Stimulated activated naive B cell treated with anti-CD40 and anti-IgM and Interleukin-4, amounts not matched to agents 10 μg/mL and 1 μg/mL and 100 μg/mL, for 72 hours (primary cell): ENCODE data around the gene HEY2.
"Not testable (repeated sequence)": the region's sequence is repeated elsewhere in the genome, so short reads cannot be mapped to it uniquely, and the experiment has no call there.

ENCODE experiments used
- ATAC-seq, 2 donors: fragments of 150-1000 bp; cut with Tn5 transposase; replicated peaks; 2 replicates each; pipeline ENCODE4 v1.10.0; 2021; ENCODE audit warnings: moderate library complexity in 1 of 2
- DNase-seq: peaks from one replicate; pipeline ENCODE4 v3.0.0; 2021
- H3K27ac Mint-ChIP-seq: one replicate; pipeline ENCODE4 v1.8.0; 2022; ENCODE audit warnings: mild to moderate bottlenecking, mixed read lengths
- H3K27me3 Mint-ChIP-seq, 2 donors: one replicate each; pipeline ENCODE4 v1.8.0; 2022; ENCODE audit warnings: mixed read lengths in 2 of 2
- H3K36me3 Mint-ChIP-seq, 2 donors: one replicate each; pipeline ENCODE4 v1.8.0; 2022; ENCODE audit warnings: mixed read lengths in 2 of 2, mild to moderate bottlenecking in 1 of 2
- H3K4me1 Mint-ChIP-seq, 2 donors: one replicate each; pipeline ENCODE4 v1.8.0; 2022; ENCODE audit warnings: mixed read lengths in 2 of 2, mild to moderate bottlenecking in 1 of 2
- H3K4me3 Mint-ChIP-seq, 2 donors: one replicate each; pipeline ENCODE4 v1.8.0; 2022; ENCODE audit warnings: mild to moderate bottlenecking in 2 of 2, mixed read lengths in 2 of 2, moderate library complexity in 1 of 2
- H3K9me3 Mint-ChIP-seq, 2 donors: one replicate each; pipeline ENCODE4 v1.8.0; 2022; ENCODE audit warnings: mixed read lengths in 2 of 2, mild to moderate bottlenecking in 1 of 2

Gene HEY2

DNA sequence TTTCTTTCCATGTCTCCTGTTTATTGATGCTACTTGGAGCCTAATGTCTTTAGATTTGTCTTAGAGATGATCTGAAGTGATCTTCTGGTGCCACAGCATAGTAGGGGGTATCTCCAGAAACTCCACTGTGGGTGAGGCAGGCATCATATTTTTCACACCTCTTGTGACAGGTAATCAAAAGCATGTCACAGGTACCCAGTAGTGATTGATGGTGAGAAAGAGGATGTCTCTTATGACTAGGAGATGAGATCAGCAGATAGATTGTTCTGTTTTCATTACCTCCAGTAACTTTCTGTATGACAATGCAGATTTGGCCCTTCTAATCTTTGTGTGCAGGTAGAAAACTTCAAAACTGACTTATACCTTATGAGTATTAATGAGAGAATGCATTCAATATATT lies 54.8 kb downstream of the HEY2 start:
- Mint-ChIP-seq H3K27ac (no peak overlapping the region), H3K4me1 (peaks cover 39 to 58% of the 10 kb centered on the region in 2 donors), H3K4me3 (no peak overlapping the region), H3K27me3 (no peaks in the 10 kb centered on the region), H3K36me3 (peaks cover 4 to 8% of the 10 kb centered on the region in 2 donors), H3K9me3 (no peaks in the 10 kb centered on the region)
- no peak for DNase-seq
- peak; percentile 75 to 77 for ATAC-seq

DNA sequence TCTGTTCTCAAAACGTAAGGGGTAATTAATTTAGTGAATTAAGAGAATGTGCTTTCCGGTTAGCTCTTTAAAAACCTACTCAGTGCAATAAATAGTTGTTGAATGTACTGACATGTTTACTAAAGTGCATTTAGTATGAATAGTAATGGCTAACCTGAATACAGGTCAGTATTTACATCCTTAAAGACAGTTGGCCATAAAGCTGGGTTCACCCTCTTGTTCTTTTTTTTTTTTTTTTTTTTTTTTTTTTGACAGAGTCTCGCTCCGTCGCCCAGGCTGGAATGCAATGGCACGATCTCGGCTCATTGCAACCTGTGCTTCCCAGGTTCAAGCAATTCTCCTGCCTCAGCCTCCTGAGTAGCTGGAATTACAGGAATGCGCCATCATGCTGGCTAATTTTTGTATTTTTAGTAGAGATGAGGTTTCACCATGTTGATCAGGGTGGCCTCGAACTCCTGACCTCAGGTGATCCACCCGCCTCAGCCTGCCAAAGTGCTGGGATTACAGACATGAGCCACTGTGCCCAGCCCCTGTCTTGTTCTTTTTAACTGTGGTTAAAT lies 55.5 kb downstream of the HEY2 start:
- not testable (repeated sequence) for H3K4me3 Mint-ChIP-seq, H3K27me3 Mint-ChIP-seq

DNA sequence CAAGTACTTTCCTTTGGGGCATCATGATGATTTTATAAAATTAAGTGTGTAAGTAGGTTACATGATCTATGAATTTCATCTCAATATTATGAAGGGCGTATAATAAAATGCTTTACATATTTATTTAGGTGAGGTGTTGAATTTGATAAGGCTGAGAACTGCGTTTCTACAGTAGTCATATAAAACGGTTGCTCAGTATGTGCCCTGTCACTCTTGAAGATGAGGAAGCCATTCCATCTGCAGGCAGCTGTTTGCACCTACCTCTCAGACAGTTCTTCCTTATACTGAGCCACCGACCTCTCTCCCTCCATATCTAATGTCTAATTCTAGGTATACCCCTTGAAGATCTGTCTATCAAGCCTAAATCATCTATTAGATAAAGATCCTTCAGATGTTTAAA lies 57.4 kb downstream of the HEY2 start:
- no peaks in the 10 kb centered on the region for H3K27me3 Mint-ChIP-seq
- H3K4me1 Mint-ChIP-seq, result peaks cover 49 to 71% of the 10 kb centered on the region in 2 donors
- peaks cover 7 to 9% of the 10 kb centered on the region in 2 donors for H3K36me3 Mint-ChIP-seq
- no peaks in the 10 kb centered on the region for H3K9me3 Mint-ChIP-seq
- no peak for DNase-seq
- no peak overlapping the region for H3K4me3 Mint-ChIP-seq
- H3K27ac Mint-ChIP-seq, result peak overlapping the region; percentile 39
- ATAC-seq, result no peak

More for the DNA sequence above, 55.5 kb downstream of the HEY2 start:
- H3K4me1 Mint-ChIP-seq, result peaks cover 40 to 55% of the 10 kb centered on the region in 2 donors
- not testable (repeated sequence) for H3K27ac Mint-ChIP-seq, DNase-seq, ATAC-seq, H3K36me3 Mint-ChIP-seq, H3K9me3 Mint-ChIP-seq

DNA sequence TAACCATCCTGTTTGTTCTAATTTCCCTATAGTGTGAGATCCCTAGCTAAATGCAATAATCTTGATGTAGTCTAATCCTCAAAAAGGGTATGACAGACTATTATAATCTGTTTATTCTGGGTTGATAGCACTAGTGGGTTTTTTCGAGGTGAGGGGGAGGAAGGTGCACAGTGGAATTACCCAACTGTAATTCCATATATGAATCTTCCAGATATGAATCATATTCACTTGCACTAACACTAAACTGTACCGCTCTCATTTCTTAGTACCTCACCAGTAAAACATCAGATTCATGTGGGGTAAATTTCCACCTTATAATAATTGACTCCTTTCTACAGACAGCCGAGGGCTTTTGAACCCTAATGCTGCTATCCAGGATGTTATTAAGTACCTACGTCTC lies 57.9 kb downstream of the HEY2 start:
- H3K27me3 Mint-ChIP-seq, result no peaks in the 10 kb centered on the region
- peak overlapping the region; percentile 39 for H3K27ac Mint-ChIP-seq
- ATAC-seq (peak; percentile 64 to 74), DNase-seq (no peak)
- H3K9me3 Mint-ChIP-seq, result no peaks in the 10 kb centered on the region
- H3K4me3 Mint-ChIP-seq, result no peak overlapping the region
- peaks cover 7 to 9% of the 10 kb centered on the region in 2 donors for H3K36me3 Mint-ChIP-seq
- H3K4me1 Mint-ChIP-seq, result peaks cover 49 to 75% of the 10 kb centered on the region in 2 donors

DNA sequence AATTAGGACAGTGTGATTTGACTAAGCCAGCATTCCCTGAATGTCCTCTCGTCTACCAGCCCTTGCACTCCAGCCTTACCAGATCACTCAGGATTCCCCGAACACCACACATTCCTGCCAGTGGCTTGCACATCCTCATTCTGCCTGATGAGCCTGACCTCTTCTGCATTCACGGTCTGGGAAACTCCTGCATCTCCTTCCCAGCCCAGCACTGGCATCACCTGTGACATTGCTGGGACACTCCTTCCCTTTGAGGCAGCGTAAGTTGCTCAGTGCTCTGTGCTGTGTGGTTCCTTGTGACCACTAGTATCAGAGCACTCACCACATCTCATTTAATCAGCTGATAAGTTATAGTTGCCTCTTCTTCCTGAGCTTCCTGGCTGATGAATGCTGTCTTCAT lies 58.6 kb downstream of the HEY2 start:
- ATAC-seq (no peak), DNase-seq (no peak)
- Mint-ChIP-seq H3K27ac (no peak overlapping the region), H3K4me1 (peaks cover 51 to 77% of the 10 kb centered on the region in 2 donors), H3K36me3 (peaks cover 7 to 11% of the 10 kb centered on the region in 2 donors), H3K9me3 (no peaks in the 10 kb centered on the region), H3K27me3 (no peaks in the 10 kb centered on the region), H3K4me3 (no peak overlapping the region)

DNA sequence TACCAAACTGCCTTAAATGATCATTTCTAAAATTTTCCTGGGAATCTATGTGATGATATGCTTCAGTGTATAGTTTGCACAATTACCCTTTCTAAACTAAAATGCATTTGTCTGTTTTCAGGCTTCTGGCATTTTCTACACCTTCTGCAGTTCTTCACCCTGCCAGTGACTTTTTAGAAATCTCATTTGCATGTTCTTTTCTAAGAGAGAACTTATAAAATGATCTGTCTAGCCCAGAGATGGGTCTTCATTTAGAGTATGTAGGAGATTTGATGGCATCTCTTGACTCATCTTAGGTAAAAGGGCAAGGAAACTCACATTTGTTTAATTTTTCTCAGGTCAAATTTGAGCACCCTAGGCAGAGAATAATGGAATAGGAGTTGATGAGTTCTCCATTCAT lies 59.2 kb downstream of the HEY2 start:
- DNase-seq, result no peak
- Mint-ChIP-seq H3K27me3 (no peaks in the 10 kb centered on the region), H3K4me3 (no peak overlapping the region), H3K27ac (no peak overlapping the region), H3K36me3 (peaks cover 7 to 11% of the 10 kb centered on the region in 2 donors), H3K4me1 (peaks cover 49 to 74% of the 10 kb centered on the region in 2 donors), H3K9me3 (no peaks in the 10 kb centered on the region)
- ATAC-seq, result no peak

DNA sequence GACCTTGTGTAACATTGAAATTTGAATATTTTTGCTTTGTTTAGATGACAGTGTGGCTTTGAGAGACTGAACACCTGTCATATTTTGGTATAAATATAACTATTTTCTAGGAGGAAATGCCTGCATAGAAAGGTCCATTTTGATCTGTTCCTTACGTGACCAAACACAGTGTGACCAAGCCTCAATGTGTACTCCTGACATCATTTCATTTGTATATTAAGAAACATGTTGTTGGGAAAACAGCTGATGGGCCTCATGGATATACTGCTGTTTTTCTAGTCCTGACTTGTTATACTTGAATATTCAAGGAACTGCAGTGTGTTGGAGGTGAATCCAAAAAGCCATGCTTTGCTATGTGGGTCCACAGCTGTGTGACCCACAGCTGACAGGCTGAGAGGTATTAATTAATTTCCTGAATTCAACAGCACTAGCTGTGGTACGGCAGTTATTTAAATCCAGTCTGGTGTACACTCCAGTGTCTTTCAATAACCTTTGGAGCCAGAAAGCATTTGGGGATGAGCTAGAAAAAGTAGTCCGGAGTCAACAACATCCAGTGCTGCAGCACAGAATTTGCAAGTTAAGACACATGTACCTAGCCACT lies 60.2 kb downstream of the HEY2 start:
- H3K4me1 Mint-ChIP-seq, result peaks cover 48 to 71% of the 10 kb centered on the region in 2 donors
- H3K27me3 Mint-ChIP-seq, result no peaks in the 10 kb centered on the region
- ATAC-seq, result no peak
- no peak overlapping the region for H3K27ac Mint-ChIP-seq
- DNase-seq, result no peak
- H3K9me3 Mint-ChIP-seq, result no peaks in the 10 kb centered on the region
- no peak overlapping the region for H3K4me3 Mint-ChIP-seq
- H3K36me3 Mint-ChIP-seq, result peaks cover 4 to 11% of the 10 kb centered on the region in 2 donors

DNA sequence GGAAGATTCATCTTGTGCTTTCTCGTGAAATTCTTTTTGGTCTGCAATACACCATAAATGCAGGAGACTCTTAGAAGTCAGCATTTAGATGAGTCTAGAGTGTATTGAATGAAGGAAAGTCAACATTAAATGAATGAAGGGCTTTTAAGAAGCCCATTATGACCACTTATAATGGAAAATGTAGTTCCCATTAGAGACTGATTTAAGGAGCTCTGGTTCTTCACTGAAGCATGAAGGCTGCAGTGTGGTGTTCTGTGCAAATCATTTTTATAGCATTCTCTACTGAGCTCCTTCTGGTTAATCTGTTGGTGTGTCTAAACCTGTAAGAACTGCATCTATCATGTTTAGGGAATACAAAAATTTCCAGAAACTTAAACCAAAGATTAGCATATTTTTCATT lies 61.0 kb downstream of the HEY2 start:
- no peak overlapping the region for H3K4me3 Mint-ChIP-seq
- H3K27me3 Mint-ChIP-seq, result no peaks in the 10 kb centered on the region
- ATAC-seq, result no peak
- H3K36me3 Mint-ChIP-seq, result peaks cover 4 to 11% of the 10 kb centered on the region in 2 donors
- no peak overlapping the region for H3K27ac Mint-ChIP-seq
- peaks cover 53 to 79% of the 10 kb centered on the region in 2 donors for H3K4me1 Mint-ChIP-seq
- H3K9me3 Mint-ChIP-seq, result no peaks in the 10 kb centered on the region
- no peak for DNase-seq
